H1 (cell line): Measurements from ENCODE around the gene PTPRJ. TPM values are rescaled to one million over a fixed set of nuclear protein-coding genes. Genes with fewer than 3 reads are reported as not detected.

Experiments used
- CREB1 ChIP-seq: IDR thresholded peaks from 2 replicates; pipeline ENCODE4 v1.6.1; 2012; ENCODE audit warnings: inconsistent platforms
- CTBP2 ChIP-seq: IDR thresholded peaks from 2 replicates; pipeline ENCODE4 v1.7.0; 2011; ENCODE audit warnings: borderline replicate concordance, mild to moderate bottlenecking, moderate library complexity, mixed read lengths, low read length; ENCODE audit not compliant: insufficient read depth, insufficient read length
- FOSL1 ChIP-seq: IDR thresholded peaks from 2 replicates; pipeline ENCODE4 v1.6.1; 2011; ENCODE audit warnings: mild to moderate bottlenecking, low read depth, low read length, moderate library complexity; ENCODE audit not compliant: insufficient read depth
- KDM4A ChIP-seq: IDR thresholded peaks from one replicate; pipeline ENCODE4 v1.7.1; 2012; ENCODE audit warnings: low read depth, mild to moderate bottlenecking, moderate library complexity, low read length, inconsistent platforms; ENCODE audit not compliant: severe bottlenecking
- RAD21 ChIP-seq, 2 experiments: IDR thresholded peaks in 1 of 2; conservative IDR thresholded peaks in 1 of 2; 2 replicates each; pipeline ENCODE4 v1.6.1; 2011; ENCODE audit warnings: low read depth in 2 of 2, low read length in 2 of 2, improper control_type of control experiment in 1 of 2, inconsistent platforms in 1 of 2, mild to moderate bottlenecking in 1 of 2, moderate library complexity in 1 of 2
- RXRA ChIP-seq: IDR thresholded peaks from 2 replicates; pipeline ENCODE4 v1.6.1; 2011; ENCODE audit warnings: low read depth, mild to moderate bottlenecking, low read length, moderate library complexity; ENCODE audit not compliant: insufficient read depth
- SP4 ChIP-seq: IDR thresholded peaks from 2 replicates; pipeline ENCODE4 v1.6.1; 2012; ENCODE audit warnings: low read length, inconsistent platforms
- TEAD4 ChIP-seq: IDR thresholded peaks from 2 replicates; pipeline ENCODE4 v1.6.1; 2012; ENCODE audit warnings: low read depth, low read length, inconsistent platforms, mixed read lengths
- polyA plus RNA-seq, 7 experiments: library from polyadenylated mRNA; depleted of rRNA in 3 of 7; stranded (reverse) in 5 of 7; unstranded in 2 of 7; fragments of >200 nt in 5 of 7; fragments of 200-250 nt in 2 of 7; gene quantifications; 1 replicate in 5 of 7; 2 replicates in 1 of 7; 4 replicates in 1 of 7; pipeline versions ENCODE4 v1.2.1 to v1.2.3, GENCODE V29; 2011 to 2013; ENCODE audit warnings: missing spikeins in 2 of 7, mixed read lengths in 2 of 7
- total RNA-seq: library from RNA; stranded (reverse); fragmentation: NEBNext Ultra II Directional; extraction: Animal tissue kit (Norgen Biotek cat#: 25700); gene quantifications from 2 replicates; pipeline ENCODE4 v1.2.1, GENCODE V29; 2021
- TF ChIP-seq, protein P1 (sequence below), 3 experiments: IDR thresholded peaks; 1 replicate in 2 of 3; 2 replicates in 1 of 3; pipeline versions ENCODE4 v1.5.1 to v1.6.1; 2011; ENCODE audit warnings: low read length in 3 of 3, mild to moderate bottlenecking in 3 of 3, inconsistent platforms in 2 of 3, low read depth in 1 of 3, moderate library complexity in 1 of 3; ENCODE audit not compliant: insufficient read depth in 1 of 3; ENCODE audit errors: control extremely low read depth in 1 of 3
- TF ChIP-seq, protein P2 (sequence below): IDR thresholded peaks from 2 replicates; pipeline ENCODE4 v1.6.1; 2012; ENCODE audit warnings: inconsistent platforms

Gene PTPRJ
- total and polyA plus RNA-seq, 2 of the 8 experiments (the other 6 are each of a cell fraction or from before 2014, with no cell fraction given), result 4.4 to 22.6 TPM

DNA sequence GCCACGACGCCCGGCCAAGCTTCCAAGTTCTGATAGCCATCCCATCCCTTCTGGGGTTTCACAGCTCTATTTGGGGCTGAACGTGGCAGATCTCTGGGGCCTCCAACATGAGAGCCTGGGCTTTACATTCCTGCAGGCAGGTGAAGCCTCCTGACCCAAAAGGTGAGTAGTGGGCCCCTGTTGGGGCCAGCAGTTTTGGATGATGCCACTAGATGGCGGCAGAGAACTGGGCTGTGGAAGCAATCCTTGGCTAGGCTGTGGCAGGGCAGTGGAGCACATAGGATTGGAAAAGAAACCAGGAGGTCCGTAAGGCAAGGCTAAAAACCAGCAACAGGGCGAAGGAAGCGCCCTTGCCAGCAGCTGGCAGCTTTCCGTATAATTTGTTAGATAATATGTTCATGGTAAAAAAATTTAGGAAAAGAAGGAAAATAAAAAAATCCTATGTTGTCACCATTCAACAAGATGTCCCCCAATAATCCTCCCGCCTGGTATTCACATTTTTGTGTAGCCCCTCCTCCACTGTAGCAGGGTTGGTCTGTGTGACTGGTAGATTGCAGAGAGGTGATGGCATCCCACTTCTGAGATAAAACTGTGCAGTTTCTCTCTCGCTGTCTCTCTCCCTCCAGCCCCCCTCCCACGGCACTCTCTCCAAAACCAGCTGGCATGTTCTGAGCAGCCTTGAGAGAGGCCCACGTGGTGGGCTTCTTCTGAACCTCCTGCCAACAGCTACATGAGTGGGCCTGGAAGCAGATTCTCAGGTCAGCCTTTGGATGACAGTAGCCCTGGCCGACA lies 192.7 kb downstream of the PTPRJ start (continued):
- peak; percentile 97 to 98 for TF ChIP-seq RAD21 (IDR thresholded peaks at IDR 0.05 in 1 of 2, conservative IDR thresholded peaks at IDR 0.05 in 1 of 2; ENCODE audit: low read depth in 2 of 2, low read length in 2 of 2)
- TF ChIP-seq, protein P1, sequence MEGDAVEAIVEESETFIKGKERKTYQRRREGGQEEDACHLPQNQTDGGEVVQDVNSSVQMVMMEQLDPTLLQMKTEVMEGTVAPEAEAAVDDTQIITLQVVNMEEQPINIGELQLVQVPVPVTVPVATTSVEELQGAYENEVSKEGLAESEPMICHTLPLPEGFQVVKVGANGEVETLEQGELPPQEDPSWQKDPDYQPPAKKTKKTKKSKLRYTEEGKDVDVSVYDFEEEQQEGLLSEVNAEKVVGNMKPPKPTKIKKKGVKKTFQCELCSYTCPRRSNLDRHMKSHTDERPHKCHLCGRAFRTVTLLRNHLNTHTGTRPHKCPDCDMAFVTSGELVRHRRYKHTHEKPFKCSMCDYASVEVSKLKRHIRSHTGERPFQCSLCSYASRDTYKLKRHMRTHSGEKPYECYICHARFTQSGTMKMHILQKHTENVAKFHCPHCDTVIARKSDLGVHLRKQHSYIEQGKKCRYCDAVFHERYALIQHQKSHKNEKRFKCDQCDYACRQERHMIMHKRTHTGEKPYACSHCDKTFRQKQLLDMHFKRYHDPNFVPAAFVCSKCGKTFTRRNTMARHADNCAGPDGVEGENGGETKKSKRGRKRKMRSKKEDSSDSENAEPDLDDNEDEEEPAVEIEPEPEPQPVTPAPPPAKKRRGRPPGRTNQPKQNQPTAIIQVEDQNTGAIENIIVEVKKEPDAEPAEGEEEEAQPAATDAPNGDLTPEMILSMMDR (IDR thresholded peaks at IDR 0.05; ENCODE audit: control extremely low read depth in 1 of 3, insufficient read depth in 1 of 3, low read depth in 1 of 3, low read length in 3 of 3), result peak; percentile 90 to 94 (median 92)
- TF ChIP-seq SP4, result no peak
- TF ChIP-seq CREB1, result 0 out of 2 replicates have a peak, but pooled peaks have one; percentile 12
- 0 out of 2 replicates have a peak, but pooled peaks have one; percentile 25 for TF ChIP-seq TEAD4
- no peak for TF ChIP-seq CTBP2
- no peak for TF ChIP-seq FOSL1
- TF ChIP-seq, protein P2, sequence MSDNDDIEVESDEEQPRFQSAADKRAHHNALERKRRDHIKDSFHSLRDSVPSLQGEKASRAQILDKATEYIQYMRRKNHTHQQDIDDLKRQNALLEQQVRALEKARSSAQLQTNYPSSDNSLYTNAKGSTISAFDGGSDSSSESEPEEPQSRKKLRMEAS, result no peak
- no peak for TF ChIP-seq KDM4A
- no peak for TF ChIP-seq RXRA
